ENCODE results near the gene NFKB1. TPM values are rescaled to one million over a fixed set of nuclear protein-coding genes. Genes with fewer than 3 reads are reported as not detected.

NFKB1 gene
- total RNA-seq, 1 donor from 2014 or later, result 43.0 TPM

- Histone ChIP-seq H3K36me3 (ENCODE audit: control insufficient read depth, insufficient read depth, low read length) (no peaks in the 10 kb centered on the region), H3K27me3 (ENCODE audit: control insufficient read depth, insufficient read depth, low read length) (no peaks in the 10 kb centered on the region), H3K4me3 (ENCODE audit: low read depth, low read length) (no peak overlapping the region)
- TF ChIP-seq CTCF (IDR thresholded peaks at IDR 0.05; ENCODE audit: insufficient read depth, low read length, poor library complexity, severe bottlenecking), result no peak
- DNase-seq (ENCODE audit: low read depth), result no peak
Measured at GRCh38 chr4:102541697-102542096, 40.5 kb downstream of the NFKB1 start.

GRCh38 chr4:102543030-102543928, 42.1 kb downstream of the NFKB1 start:
- no peak for DNase-seq (ENCODE audit: low read depth)

DNA sequence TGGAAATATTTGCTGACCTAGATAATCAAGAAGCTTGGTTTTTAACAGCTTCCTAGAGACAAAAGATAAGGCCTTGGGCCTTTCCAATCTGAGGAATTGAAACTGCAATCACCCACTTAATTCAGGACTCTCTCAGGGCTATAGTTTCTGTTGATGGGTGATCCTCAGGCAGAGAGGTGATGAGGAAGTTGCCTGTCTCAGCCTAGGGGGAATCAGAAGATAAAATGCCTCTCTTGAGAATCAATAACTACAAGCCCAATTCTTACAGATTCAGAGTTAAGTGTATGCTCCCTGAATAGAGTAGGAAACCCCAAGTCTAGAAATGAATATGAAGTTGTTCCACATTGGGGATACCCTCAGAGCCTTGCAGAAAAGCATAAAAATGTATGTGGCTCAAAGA, 45.5 kb downstream of the NFKB1 start:
- no peak for DNase-seq (ENCODE audit: low read depth)
- H3K4me3 ChIP-seq (ENCODE audit: low read depth, low read length), result no peak overlapping the region
- no peak for TF ChIP-seq CTCF (IDR thresholded peaks at IDR 0.05; ENCODE audit: insufficient read depth, low read length, poor library complexity, severe bottlenecking)
- H3K36me3 ChIP-seq (ENCODE audit: control insufficient read depth, insufficient read depth, low read length), result no peaks in the 10 kb centered on the region
- H3K27me3 ChIP-seq (ENCODE audit: control insufficient read depth, insufficient read depth, low read length), result no peaks in the 10 kb centered on the region

More at GRCh38 chr4:102543030-102543928, 42.1 kb downstream of the NFKB1 start:
- no peak for TF ChIP-seq CTCF (IDR thresholded peaks at IDR 0.05; ENCODE audit: insufficient read depth, low read length, poor library complexity, severe bottlenecking)
- Histone ChIP-seq H3K27me3 (ENCODE audit: control insufficient read depth, insufficient read depth, low read length) (no peaks in the 10 kb centered on the region), H3K4me3 (ENCODE audit: low read depth, low read length) (no peak overlapping the region), H3K36me3 (ENCODE audit: control insufficient read depth, insufficient read depth, low read length) (no peaks in the 10 kb centered on the region)

DNA sequence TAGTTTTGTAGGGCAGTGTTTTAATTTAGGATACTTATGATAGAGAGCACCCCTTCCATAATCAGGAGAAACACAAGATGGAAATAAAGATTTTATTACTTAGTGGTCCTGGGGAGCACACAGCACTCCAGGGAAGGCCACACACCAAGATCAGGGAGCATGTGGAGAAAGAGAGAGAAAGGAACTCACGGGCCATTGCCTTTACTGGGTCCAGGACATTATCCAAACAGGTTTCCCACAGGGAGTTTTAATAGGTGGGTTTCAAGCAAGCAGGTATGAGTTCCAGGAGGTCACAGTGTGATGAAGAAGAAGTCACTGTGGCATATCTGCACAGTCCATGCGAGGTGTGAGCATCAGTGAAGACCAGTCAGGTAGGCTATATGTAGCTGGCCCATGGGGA, 46.8 kb downstream of the NFKB1 start:
- Histone ChIP-seq H3K36me3 (ENCODE audit: control insufficient read depth, insufficient read depth, low read length) (no peaks in the 10 kb centered on the region), H3K4me3 (ENCODE audit: low read depth, low read length) (no peak overlapping the region), H3K27me3 (ENCODE audit: control insufficient read depth, insufficient read depth, low read length) (no peaks in the 10 kb centered on the region)
- no peak for DNase-seq (ENCODE audit: low read depth)
- no peak for TF ChIP-seq CTCF (IDR thresholded peaks at IDR 0.05; ENCODE audit: insufficient read depth, low read length, poor library complexity, severe bottlenecking)

DNA sequence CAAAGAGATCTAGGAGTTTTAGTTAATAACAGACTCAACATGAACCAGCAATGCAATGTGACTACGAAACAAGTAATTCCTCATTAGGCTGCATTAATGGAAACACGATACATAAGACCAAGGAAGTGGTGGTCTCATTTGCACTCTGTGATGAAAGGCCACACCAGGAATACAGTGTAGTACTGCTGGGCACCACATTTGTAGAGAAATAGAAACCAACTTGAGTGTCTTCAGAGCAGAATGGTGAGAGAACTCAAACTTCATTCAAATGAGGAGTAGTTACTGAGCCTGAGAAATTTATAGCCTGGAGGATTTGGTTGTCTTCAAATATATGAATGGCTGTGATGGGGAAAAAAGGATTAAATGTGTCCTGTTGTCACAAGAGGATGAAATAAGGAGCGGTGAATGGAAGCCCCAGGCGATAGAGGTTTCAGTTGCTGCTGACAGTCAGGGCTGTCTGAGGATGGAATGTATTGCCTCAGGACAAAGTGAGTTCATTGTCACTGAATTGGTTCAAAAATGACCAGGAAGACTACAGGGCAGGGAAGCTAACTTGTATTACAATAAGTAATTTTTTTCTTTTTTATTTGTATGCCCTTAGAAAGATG, 50.9 kb downstream of the NFKB1 start:
- no peaks in the 10 kb centered on the region for H3K27me3 ChIP-seq (ENCODE audit: control insufficient read depth, insufficient read depth, low read length)
- no peak overlapping the region for H3K4me3 ChIP-seq (ENCODE audit: low read depth, low read length)
- no peaks in the 10 kb centered on the region for H3K36me3 ChIP-seq (ENCODE audit: control insufficient read depth, insufficient read depth, low read length)
- no peak for DNase-seq (ENCODE audit: low read depth)
- no peak for TF ChIP-seq CTCF (IDR thresholded peaks at IDR 0.05; ENCODE audit: insufficient read depth, low read length, poor library complexity, severe bottlenecking)

Data from kidney epithelial cell (primary cell).